Left renal cortex interstitium (tissue), 4 donors: ENCODE results near the gene SNRK. TPM values are rescaled to one million over a fixed set of nuclear protein-coding genes. Genes with fewer than 3 reads are reported as not detected.

Experiments used
- polyA plus RNA-seq, 4 donors: library from polyadenylated mRNA; unstranded; fragments of 120-200 nt; gene quantifications; one replicate each; pipeline ENCODE4 v1.2.1, GENCODE V29; 2013; ENCODE audit not compliant: insufficient read length in 4 of 4

Gene SNRK
- polyA plus RNA-seq, 4 donors: 48.6 to 55.8 (median 52.6) TPM

Other genes with a start within 250 kb of the SNRK start
- gene POMGNT2, start 180.5 kb upstream of the SNRK start, polyA plus RNA-seq: 10 to 100 TPM; 20.3 to 26.0 (median 22.7) TPM